Hippocampal formation (tissue), 2 donors: ENCODE results near the gene DZIP1L.
"Not testable (repeated sequence)": the region's sequence is repeated elsewhere in the genome, so short reads cannot be mapped to it uniquely, and the experiment has no call there.

Experiments
- DNase-seq, 2 donors: peaks; one replicate each; lab custom pipeline; 2025; lab: John Stamatoyannopoulos, UW

Gene DZIP1L, protein sequence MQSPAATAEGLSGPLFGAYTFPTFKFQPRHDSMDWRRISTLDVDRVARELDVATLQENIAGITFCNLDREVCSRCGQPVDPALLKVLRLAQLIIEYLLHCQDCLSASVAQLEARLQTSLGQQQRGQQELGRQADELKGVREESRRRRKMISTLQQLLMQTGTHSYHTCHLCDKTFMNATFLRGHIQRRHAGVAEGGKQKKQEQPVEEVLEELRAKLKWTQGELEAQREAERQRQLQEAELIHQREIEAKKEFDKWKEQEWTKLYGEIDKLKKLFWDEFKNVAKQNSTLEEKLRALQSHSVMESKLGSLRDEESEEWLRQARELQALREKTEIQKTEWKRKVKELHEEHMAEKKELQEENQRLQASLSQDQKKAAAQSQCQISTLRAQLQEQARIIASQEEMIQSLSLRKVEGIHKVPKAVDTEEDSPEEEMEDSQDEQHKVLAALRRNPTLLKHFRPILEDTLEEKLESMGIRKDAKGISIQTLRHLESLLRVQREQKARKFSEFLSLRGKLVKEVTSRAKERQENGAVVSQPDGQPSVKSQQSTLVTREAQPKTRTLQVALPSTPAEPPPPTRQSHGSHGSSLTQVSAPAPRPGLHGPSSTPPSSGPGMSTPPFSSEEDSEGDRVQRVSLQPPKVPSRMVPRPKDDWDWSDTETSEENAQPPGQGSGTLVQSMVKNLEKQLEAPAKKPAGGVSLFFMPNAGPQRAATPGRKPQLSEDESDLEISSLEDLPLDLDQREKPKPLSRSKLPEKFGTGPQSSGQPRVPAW

DNA sequence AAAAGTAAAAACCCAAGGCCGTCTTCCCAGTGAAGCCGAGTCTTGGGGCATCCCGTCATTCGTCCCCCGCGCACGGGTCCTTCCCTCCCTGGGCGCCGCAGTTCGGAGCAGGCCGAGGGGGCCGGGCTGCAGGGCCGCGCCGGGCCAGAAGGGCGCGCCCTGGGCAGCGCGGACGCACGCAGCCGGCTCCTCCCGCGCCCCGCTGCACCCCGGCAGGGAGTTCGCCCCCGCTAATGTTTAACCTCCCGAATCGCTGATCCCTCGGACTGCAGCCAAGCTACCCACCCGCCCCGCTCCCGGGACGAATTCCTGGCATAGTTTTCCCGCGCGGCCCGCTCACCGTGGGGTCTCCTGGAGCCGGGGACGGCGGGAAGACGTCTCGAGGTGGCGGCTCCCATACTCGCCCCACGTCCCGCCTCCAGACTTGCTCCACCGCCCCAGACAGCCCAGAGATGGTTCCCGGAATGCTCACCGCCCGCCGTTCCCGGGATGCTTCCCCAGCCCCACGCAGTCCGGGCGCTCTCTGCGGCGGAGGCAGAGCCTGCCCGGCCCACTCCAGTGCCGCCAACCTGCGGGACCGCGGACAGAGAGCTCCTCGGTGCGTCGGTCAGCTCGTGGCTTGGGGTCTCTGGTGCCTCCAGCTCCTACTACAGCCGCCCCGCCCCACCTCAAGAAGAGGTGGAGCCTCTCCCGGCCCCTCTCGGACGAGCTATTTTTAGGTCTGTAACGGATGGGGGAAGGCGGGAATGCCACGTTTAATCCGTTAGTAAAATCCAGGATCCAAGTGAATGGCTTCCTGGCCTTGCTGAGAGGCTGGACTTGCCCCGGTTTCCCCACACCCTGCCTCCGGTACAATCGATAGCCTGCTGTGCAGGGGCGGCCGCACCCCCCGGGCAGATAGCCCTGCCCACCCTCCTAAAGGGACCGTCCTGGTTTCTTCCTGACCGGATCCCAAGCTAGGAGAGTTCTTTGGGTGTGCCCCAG, at the start of gene DZIP1L:
DZIP1L (minus strand) TSS at position 621 of the 984 bp plus-strand sequence. CDS start 11,637 bp downstream, outside the sequence.
- DNase-seq, result peak; percentile 52 to 69

DNA sequence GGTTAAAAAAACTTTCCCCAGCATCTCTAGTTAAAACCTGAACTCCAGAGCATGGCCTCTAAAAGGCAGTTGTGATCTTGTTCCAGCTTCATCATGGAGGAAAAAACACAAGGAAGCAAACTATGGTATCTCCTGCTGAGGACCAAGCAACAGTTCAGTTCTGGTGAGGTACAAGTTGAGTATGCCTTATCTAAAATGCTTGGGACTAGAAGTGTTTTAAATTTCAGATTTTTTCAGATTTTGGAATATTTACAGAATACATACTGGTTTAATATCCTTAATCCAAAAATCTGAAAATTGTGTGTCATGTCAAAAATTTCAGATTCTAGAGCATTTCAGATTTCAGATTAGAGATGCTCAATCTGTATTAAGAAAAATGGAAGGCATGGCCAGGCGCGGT, 49.7 kb upstream of the DZIP1L start:
- no peak for DNase-seq

DNA sequence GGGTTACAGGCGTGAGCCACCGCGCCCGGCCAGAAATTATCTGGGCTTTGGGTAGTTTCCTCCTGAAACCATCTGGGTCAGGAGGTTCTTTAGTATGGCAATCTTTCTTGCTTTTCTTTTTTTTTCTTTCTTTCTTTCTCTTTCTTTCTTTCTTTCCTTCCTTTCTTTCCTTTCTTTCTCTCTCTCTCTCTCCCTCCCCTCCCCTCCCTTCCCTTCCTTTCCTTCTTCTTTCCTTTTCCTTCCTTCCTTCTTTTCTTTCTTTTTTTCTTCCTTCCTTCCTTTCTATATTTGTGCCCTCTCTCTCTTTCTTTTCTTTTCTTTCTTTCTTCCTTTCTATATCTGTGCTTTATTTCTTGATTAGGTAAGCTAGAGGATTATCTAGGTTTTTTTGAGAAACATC, 42.3 kb upstream of the DZIP1L start:
- DNase-seq, result no peak

DNA sequence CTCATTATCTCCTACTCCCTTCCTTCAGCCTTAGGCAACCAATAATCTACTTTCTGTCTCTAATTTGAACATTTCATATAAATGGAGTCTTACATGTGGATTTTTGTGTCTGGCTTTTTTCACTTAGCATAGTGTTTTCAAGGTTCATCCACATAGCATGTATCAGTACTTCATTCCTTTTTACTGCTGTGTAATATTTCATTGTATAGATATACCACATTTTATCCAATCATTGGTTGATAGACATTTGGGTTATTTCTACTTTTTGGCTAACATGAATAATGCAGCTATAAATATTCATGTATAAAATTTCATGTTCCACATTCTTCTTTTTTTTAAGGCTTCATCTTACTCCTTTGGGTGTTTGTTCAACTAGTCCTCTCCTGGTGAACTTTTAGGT, 39.1 kb upstream of the DZIP1L start:
- no peak for DNase-seq

DNA sequence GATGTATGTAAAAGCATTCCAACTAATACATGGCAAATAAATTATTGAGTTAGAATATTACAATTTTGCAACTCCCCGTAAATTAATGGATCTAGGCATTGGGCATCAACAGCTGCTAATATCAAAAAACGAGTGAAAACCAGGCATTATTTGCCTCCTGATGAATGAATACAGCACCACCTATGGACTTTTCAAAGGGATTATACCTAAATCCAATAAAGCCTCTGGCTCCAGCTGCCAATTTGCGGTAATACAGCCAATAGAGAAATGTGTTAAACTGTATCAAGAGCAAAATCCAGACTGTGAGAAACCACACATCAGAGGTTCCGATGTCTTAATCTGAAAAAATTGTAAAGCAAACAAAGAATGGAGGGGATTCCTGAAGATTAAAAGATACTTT, 33.1 kb upstream of the DZIP1L start:
- no peak for DNase-seq

DNA sequence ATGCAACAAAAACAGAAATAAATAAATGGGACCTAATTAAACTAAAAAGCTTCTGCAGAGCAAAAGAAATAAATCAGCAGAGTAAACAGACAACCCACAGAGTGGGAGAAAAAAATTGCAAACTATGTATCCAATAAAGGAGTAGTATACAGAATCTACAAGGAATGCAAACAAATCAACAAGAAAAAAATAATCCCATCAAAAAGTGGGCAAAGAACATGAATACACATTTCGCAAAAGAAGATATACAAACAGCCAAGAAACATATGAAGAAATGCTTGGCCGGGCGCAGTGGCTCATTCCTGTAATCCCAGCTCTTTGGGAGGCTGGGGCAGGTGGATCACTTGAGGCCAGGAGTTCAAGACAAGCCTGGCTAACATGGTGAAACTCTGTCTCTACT, 26.8 kb upstream of the DZIP1L start:
- not testable (repeated sequence) for DNase-seq

DNA sequence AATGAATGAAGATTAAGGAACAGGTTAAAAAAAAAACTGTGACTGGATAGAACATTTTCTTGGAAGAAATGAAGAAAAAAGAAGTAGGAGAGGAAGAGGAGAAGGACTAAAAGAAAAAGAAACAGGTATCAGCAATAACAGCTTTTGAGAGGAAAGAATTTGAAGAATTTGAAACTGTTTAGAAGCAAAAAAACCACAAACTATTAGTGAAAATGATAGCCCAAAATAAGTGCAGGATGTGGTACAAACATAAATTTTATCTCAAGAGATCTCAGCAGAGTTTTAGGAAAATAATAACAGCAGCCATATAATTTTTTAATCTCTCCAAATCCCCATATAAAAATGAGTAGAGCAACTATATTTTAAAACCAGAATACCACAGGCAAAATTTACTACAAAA, 25.5 kb upstream of the DZIP1L start:
- DNase-seq, result no peak

DNA sequence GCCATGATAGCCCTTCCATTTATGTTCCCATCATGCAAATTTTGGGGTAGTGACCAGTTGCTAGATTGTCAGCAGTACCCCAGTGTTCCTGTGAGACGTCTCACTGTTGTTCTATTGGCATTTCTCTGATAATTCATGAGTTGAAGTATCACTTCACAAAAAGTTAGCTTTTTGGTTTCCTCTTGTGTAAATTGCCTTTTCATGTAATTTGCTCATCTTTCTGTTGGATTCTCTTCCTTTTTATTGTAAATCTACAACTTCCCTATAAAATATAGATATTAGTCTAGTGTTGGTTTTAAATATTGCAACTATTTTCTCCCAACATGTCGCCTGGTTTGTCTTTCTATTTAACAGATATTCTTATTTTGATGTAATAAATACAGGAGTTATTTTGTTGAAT, 24.3 kb upstream of the DZIP1L start:
- DNase-seq, result no peak

DNA sequence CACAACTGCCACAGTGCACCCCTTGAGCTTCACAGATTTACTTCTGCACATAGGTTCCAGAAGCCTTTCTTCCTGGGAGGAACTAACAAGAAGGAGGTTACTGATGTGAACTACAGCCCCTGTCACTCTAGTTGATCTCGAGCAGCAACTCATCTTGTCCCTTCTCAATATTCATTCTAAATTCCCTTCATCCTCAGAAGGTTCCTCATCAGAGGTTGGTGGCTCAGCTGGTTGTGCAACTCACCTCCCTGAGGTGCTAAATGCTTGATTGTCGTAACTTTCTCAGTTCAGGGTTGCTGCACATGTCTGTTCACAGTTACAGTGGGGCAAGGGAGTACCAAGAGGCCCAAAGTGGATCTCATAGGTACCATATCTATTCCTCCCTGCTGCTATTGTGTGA, 22.5 kb upstream of the DZIP1L start:
- no peak for DNase-seq

DNA sequence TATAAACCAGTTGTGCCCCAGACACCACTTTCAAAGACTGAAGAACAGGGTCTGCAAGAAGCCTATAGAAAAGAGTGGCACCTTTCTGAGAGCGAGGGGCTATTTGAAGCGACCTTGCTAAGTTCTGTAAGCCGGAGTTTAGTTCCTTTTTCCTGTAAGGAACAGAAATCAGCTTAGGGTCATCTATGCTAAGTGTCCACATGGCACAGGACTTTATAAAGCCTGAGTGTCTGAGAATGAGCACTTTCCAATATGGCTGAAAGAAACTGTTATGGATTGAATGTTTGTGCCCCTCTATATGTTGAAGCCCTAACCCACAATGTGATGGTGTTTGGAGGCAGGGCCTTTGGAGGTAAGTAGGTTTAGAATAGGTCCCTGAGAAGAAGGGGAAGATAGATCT, 20.8 kb upstream of the DZIP1L start:
- DNase-seq, result peak in 1 of 2 donors; percentile 12

DNA sequence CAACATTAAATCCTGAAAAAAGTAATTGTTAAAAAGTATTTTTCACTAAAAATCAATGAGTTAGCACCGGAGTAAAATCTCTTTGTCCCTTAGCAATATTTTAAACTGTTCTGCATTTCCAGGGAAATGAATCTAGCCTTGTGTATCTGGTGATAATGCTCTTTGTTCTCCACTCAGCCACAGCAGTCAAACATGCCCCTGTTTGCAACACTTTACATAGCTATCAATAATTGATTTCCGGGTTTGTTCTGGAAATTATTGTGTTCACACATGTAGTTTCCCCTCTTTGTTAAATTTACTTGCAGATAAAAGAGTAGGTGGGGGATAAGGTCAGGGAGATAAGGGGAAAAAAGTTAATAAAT, 20.4 kb upstream of the DZIP1L start:
- DNase-seq, result no peak

DNA sequence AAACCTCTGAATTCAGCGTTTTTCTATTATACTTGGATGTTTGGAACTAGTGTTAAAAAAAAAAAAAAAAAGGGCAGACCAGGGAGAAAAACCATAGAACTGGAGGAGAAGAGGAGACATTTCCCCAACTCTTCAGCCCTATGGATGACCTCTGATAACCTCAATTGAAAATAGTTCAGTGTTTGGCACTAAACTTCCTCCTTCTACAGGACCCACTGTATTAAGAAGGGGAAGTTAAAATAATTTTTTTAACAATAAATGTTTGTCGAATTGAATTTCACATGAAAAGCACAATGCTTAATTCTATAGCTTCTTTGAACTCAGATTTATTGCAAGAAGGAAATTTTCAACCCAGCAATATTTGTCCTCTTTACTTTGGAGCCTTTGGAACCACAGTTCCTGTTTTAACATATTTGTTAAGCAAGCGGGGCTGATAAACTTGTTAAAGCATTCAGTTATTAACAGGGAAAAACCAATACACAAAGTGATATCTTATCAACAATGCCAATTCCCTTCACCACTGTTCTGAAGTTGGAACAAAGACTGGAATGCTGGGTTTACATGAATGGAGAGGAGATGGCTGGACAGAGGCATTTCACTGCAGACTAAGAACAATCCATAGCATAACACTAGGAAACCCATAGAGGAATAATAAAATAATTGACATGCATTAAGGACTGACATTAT, 19.9 kb upstream of the DZIP1L start:
- DNase-seq, result no peak

DNA sequence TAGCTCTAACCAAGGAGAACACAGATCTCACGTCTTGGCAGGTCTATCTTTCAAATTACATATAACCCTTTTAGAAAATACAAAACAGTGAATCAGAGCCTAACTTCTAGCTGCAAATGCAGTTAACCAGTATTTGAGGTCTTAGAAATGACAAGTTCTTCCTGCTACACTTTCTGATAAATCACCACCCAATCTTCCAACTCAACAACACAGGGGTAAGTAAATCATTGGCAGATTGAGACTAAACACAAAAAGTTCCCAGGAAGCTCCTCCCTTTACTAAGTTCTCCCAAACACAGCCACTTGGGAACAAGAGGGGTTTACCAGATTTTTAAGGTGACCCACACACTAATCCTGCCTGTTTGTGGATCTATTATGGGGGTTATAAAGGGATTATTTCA, 16.8 kb upstream of the DZIP1L start, which contains the start of gene A4GNT:
A4GNT (minus strand) TSS at position 152 of the 400 bp plus-strand sequence. CDS start 1,134 bp downstream, outside the sequence.
- no peak for DNase-seq

DNA sequence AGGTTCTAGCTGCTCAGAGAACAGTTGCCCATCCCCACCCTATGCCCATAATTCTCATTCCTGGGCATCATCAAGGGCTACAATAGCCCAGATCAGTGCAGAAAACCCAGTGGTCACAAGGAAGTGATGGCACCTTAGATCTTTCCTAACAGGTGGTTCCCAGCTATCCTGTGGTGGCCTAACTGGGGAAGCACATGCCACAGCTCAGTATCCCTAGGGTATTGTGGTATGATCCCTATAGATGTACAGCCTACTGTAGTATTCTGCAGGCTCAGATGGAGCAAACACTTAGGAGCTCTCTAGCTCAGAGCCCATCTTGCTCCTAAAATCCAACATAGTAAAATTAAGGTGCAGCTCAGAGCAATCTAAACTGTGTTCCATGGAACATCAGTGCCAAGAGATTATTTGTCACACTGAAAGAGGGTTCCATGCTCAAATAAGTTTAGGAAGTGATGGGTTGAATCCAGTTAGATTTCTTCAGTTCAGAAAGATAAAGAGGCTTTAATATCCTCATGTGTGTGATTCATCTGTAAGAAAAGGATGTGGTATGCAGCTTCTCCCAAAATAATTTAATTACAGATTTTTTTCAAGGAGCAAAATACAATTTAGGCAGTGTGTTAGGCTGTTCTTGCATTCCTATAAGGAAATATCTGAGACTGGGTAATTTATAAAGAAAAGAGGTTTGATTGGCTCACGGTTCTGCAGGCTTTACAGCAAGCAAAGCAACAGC, 12.4 kb upstream of the DZIP1L start:
- no peak for DNase-seq

DNA sequence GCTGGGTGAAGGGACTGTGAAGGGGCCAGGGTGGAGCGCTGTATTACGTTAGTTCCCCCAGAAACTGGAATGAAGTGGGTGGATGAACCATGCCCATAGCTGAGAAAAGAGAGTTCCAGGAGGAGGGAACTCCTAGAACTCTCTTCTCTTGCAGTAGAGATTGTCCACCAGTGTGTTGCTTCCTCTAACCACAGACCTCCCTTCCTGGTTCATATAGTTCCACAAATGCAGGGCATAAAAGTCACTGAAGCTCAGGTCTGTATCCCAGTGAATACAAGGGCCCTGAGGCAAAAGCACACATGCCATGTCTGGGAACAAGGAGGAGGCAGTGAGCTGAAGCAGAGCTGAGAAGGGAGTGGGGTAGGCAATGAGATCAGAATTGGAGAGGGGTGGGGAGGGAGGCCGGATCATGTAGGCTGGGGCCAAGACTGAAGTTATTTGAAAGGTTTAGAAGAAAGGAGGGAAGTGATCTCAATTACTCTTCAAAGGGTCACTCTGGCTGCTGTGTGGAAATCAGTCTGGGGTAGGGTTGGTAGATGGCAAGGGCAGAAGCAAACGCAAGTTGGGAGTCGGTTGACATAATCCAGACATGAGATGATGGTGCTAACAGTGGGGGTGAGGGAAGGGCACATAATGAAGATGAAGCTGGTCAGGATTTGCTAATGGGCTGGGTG, 10.3 kb upstream of the DZIP1L start:
- no peak for DNase-seq

DNA sequence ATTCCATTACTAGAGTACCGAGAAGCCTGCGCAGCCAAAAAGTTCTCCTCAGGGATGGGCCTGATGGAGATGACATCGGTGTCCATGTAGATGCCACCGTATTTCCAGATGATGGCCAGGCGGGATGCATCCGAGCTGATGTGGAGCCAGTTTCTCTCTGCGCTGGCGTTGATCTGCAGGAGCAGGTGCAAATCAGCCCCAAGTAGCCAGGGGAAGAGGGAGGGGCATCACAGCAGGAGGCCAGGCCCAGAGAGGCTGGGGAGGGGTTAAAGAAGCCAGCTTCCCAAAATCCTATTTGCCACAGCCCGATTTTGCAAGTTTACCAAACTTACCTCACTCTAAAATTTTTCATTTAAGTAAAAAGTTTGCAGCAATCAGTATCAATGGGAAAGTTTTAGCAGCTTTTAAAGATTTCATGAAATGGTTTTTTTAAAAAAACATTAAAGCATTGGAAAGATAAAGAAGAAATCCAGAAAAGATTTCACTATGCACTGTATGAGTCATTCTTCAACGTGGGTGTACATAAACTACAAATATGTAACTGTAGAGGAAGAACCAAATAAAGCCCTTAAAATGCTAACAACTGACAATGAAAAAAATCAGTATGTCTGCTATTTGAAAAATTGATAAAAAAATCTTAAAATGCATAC, 9.4 kb upstream of the DZIP1L start:
- DNase-seq, result peak in 1 of 2 donors; percentile 8

DNA sequence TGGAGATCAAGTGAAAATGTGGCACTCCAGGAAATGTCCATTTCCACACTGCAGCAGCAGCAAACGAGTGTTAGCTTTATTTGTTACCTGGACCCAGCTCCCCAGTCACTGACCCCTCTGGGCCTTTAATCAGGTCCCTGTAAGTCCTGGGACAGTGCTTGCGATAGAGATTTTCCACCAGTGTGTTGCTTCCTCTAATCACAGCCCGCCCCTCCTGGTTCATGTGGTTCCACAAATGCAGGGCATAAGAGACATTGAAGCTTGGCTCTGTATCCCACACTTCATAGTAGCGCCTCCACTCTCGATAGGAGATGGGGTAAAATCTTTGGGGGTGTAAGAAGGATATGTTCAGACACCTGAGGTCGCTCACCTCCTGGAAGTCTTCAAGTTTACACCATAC, 8.8 kb upstream of the DZIP1L start:
- no peak for DNase-seq

DNA sequence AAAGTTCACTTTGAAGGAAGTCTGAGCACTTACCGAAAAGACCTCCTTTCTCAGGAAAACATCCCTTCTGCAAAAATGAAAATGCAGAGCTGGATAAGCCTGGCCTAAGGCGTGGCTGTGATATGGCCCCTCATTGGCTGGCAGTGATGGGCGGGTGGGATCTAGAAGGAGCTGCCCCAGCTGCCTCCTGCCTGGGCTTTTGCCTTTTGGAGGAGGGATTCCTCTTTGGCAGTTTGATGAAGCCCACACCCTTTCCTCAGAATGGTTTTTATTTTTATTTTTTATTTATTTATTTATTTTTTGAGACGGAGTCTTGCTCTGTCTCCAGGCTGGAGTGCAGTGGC, 4.0 kb upstream of the DZIP1L start:
- no peak for DNase-seq

DNA sequence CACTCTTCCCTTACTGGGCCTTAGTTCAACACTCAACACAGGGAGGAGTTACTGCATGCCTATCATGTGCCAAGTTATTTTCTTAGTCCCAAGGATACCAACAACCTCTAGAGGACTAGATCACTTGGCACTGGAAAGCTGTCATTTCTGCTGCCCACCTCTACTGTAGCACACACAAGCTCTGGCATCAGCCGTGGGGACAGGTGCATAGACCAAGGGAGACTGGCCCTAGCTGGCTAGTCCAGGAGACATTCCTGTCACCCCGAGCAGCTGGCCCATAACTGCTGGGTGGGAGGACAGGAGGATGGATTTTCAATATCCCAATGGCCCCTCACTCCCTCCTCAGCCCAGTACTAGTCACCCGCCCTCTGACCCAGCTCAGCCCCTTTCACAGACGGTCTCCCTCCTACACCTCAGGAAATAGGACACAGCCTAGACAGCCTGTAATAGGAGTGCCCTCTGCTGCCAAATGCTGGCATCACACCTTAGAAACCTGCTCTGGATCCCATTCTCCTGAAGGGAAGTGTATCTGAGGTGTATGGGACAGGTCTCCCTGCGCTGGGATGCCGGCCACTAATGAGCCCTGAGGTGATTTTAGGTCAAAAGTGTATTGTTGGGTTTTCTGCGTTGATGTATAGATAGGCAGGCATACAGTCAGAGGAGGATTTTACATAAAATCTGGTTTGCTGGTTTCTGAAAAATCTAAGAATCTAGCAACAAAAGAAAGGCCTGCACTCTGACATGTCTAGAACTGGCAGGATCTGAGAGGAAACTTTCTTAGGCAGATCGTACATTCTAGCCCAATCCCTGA, 3.4 kb upstream of the DZIP1L start:
- DNase-seq, result peak; percentile 54 to 62
